GM18519 (cell line): ENCODE measurements around the gene IGSF23.
A peak's percentile ranks its signal among the peaks of the same experiment; 100 is the strongest.

Source experiments
- ATAC-seq: cut with Tn5 transposase; IDR thresholded peaks from one replicate; pipeline ENCODE4 v1.9.1; 2021; ENCODE audit warnings: mild to moderate bottlenecking, moderate library complexity; ENCODE audit not compliant: unreplicated experiment, low FRiP score

Gene IGSF23

DNA sequence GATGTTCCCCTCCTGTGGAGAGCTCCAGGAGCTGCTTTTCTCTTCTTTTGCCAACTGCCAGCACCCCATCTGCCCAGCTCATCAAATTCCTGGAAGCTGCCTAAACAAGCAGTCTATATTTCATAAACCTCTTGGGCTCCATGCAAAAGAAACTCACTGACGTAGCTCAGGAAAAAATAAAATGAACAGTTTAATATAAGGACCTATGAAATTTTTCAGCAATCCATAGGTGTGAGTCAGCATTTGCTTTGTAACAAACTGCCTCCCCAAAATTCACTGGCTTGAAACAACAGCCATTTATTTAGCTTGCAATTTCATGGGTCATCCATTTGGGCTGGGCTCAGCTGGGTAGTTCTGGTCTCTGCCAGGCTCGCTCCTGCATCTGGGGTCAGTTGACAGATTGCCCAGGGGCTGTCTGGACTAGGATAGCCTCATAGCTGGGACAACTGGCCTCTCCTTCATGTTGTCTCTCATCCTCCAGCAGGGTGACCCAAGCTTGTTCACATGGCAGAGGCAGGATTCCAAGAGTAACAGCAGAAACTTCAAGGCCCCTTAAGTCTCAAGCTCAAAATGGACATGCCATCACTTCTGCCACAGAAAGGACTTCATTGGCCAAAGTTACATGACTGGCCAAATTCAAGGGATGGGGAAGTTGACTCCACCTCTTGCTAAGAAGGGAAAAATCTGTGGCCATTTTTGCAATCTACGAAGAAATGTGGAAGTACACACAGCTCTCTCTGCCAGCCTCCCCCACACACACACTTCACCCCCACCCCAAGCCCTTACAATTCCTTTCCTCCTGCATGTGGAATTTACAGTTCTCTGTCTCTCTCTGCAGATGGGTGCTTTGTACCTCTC, 22.4 kb downstream of the IGSF23 start:
- no peak for ATAC-seq

DNA sequence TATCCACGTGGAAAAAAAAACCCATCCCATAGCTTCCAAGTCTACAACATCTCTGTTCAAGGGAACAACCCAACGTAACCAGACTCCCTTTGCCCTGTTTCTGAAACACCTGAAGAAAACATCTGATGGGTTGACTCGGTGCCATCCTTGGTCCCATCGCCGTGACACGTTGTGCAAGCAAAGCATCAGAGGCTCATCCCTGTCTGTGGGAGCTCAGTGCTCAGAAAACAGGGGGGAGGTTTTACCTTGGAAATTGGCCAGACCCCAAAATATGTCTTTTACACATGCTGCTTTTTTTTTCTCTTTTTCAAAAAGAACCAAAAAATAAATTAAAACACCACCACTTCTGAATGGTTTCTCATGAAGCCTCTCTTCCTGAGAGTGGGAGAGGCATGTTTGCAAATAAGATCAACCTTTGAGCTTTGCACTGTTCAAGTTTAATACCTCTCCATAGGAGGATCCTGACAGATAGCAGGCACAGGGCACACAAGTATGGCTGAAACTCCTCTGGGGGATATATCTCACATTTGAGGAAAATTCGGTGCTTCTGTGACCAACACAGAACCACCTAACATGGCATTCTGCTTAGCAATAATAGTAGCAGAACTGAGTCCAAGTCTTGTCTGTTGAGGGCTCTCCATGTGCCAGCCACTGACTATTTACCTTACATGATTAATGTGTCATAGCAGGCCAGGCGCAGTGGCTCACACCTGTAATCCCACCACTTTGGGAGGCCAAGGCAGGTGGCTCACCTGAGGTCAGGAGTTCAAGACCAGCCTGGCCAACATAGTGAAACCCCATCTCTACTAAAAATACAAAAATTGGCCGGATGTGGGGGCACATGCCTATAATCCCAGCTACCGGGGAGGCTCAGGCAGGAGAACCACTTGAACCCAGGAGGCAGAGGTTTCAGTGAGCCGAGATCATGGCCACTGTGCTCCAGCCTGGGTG, 23.4 kb downstream of the IGSF23 start:
- no peak for ATAC-seq

DNA sequence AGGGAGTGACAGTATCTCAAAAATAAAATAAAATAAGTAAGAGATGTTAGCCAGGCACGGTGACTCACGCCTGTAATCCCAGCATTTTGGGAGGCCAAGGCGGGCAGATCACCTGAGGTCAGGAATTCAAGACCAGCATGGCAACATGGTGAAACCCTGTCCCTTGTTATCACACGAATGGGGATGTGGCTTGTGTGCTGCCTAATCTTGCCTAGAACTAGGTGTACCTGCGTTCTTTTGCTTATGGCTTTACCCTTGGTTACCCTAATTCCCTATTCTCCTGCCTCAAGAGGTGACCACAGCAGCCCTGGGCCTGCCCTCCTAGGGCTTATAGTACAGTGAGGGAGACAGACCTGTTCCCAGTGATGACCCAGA, 24.0 kb downstream of the IGSF23 start:
- no peak for ATAC-seq

DNA sequence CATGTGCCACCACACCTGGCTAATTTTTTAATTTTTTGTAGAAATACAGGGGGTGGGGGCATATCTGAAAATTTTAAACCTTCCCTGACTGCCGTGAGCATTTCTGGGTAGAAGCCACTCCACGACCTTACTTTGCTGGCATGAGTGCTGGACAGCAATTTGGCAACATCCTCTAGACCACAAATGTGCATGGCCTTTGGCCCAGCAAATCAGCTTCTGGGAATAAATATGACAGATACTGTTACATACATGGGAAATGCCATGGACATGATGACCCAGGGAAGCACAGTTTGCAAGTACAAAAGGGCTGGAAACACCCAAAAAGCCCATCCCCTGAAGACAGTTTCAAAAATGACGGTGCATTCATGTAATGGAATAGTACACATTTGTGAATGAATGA, 27.2 kb downstream of the IGSF23 start:
- ATAC-seq: no peak

DNA sequence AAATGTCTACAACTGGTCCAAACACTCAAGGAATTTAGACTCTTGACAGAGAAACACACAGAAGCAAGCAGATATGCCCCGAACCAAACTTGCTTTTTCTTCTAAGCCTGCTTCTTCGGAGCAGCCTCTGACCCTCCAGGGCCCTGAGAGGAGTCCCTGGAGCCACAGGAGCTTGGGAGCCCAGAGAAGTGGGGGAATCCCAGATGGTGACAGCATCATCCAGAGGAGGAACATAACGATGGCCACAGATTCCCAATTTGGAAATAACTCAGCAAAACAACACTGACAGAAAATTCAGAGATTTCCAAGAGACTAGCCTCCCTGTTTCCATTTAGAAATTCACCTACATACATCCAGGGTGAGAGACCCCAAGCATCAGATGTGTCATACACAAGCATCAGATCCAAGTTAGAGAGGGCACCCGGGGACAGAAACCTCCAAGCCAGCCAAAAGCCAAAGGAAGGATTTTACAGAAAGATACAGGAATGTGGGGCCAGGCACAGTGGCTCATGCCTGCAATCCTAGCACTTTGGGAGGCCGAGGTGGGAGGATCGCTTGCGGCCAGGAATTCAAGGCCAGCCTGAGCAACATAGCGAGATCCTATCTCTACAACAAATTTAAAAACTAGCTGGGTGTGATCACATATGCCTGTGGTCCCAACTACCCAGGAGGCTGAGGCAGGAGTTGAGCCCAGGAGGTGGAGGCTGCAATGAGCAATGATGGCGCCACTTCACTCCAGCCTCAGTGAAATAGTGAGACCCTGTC, 28.3 kb downstream of the IGSF23 start:
- no peak for ATAC-seq

DNA sequence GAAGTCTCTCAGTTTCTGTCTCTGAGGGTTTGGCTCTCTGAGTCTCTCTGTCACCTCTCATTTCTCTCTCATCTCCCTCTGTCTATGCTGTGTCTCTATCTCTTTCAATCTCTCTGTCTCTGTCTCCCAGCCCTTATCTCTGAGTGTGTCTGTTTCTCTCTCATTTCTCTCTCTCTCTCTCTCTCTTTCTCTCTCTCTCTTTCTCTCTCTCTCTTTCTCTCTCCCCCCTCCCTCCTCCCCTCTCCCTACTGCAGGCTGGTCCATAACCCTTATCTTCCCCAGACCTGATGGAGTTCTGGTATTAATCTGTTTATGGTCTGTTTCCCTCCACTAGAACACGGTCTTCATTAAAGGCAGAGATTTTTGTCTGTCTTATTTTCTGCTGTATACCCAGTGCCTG, 29.0 kb downstream of the IGSF23 start:
- ATAC-seq: no peak

DNA sequence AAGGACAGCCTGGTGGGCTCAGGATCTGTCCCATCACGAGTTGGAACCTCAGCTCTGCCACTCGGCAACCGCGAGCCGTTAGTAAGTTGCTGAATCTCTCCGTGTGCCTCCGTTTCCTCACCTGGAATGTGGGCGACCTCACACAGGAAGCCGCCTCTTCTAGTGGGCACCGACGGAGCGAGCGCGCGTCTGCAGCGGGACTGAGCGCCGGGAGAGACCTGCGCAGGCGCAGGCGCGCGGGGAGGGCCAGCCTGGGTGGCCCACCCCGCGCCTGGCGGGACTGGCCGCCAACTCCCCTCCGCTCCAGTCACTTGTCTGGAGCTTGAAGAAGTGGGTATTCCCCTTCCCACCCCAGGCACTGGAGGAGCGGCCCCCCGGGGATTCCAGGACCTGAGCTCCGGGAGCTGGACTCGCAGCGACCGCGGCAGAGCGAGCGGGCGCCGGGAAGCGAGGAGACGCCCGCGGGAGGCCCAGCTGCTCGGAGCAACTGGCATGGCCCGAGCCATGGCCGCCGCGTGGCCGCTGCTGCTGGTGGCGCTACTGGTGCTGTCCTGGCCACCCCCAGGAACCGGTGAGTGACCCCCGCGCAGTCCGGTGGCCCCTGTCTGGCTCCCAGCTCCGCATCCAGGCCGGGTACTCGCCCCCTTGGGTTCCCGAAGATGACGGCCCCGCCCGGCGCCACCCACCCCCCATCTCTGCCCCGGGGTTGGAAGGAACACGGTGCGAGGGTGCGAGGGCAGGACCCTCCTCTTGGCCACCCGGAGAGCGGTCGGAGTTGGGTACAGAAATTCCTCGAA, 30.4 kb downstream of the IGSF23 start, which contains the start of gene PVR:
TSS of gene PVR (plus strand) at position 306 of the 797 bp plus-strand sequence. CDS start at position 493, 187 bp downstream.
- no peak for ATAC-seq

DNA sequence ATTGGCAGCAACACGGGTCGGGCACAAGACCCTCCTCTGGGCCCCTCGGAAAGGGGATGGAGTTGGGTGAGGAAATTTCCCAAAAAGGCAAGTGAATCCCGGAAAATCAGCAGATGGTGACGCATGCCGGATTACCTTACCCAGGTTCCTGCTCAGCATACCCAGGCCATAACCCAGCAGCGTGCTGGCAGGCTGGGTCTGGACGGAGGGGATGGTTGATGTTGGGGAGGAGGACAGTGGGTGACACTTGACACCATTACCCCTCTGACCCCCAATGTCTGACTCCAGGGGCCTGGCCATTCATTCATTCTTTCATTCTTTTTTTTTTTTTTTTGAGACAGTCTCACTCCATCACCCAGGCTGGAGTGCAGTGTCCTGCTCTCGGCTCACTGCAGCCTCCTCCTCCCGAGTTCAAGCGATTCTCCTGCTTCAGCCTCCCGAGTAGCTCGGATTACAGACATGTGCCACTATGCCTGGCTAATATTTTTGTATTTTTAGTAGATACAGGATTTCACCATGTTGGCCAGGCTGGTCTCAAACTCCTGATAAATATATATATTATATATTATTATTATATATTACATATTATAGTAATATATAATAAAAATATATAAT, 31.1 kb downstream of the IGSF23 start:
- no peak for ATAC-seq

DNA sequence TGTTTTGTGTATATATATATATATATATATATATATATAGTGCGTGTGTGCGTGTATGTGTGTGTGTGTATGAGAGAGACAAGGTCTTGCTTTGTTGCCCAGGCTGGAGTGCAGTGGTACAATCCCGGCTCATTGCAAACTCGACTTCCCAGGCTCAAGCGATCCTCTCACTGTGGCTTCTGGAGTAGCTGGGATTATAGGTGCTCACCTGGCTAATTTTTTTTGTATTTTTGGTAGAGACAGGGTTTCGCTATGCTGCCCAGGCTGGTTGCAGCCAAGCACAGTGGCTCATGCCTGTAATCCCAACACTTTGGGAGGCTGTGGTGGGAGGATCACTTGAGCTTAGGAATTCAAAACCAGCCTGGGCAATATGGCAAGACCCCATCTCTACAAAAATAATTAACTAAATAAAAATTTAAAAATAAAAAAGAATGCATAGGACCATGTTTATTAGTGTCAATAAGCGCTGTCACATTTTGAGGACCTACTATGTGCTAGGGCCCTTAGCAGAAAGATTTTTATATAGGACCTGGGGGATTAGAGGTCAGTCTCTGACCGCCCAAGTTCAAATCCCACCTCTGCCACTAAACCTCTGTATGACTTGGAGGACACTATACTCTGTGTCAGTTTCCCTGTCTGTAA, 32.2 kb downstream of the IGSF23 start:
- ATAC-seq: no peak

DNA sequence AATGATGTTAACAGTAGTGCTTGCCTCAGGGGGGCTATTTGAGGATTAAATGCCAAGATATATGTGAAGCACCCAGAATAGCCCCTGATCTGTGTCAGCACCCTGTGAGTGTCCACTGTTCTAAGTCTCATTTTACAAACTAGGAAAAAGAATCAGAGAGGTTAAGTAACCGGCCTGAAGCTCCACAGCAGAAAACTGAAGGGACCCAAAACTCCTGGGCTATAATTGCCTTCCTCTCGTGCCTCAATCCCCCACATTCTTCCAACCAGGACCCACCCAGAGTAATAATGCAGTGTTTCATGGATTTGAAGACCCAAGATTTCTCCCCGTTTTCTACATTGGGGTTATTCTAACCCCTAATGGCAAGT, 32.7 kb downstream of the IGSF23 start:
- no peak for ATAC-seq

DNA sequence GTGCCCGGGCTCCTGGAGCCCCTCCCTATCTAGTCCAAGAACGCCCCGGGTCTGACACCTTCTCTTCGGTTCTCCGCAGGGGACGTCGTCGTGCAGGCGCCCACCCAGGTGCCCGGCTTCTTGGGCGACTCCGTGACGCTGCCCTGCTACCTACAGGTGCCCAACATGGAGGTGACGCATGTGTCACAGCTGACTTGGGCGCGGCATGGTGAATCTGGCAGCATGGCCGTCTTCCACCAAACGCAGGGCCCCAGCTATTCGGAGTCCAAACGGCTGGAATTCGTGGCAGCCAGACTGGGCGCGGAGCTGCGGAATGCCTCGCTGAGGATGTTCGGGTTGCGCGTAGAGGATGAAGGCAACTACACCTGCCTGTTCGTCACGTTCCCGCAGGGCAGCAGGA, 33.8 kb downstream of the IGSF23 start:
- ATAC-seq: no peak

DNA sequence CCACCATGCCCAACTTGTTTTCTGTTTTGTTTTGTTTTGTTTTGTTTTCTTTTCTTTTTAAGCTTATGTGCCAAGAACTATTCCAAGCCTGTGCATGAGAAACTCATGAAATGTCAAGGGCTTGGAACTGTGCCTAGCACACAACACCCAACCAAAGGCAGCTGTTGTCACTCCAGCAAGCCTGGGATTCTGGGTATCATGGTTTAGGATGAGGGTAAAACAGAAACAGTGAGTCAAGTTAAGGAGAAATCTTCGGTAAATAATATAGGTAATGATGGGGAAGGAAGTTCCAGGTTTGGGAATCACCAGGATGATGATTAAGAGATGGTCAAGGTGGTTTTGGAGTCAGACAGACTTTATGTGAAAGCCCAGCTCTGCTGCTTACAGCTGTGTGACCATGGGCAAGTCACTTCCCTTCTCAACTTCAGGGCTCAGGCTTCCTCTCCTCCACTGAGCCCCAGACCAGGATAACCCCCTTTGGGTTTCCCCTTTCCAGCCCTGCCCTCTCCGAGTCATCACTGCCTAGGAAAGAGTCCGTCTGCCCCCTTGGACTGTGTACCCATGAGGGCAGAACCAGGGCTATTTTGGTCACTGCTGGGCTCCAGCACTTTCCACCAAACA, 35.4 kb downstream of the IGSF23 start:
- no peak for ATAC-seq

DNA sequence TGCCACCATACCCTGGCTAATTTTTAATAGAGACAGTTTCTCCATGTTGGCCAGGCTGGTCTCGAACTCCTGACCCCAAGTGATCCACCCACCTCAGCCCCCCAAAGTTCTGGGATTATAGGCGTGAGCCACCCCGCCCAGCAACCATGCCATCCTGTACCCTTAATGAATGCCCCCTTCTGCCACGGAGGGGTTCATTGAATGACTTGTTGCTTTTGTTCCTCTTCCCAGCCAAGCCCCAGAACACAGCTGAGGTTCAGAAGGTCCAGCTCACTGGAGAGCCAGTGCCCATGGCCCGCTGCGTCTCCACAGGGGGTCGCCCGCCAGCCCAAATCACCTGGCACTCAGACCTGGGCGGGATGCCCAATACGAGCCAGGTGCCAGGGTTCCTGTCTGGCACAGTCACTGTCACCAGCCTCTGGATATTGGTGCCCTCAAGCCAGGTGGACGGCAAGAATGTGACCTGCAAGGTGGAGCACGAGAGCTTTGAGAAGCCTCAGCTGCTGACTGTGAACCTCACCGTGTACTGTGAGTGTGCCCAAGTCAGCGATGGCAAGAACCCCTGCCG, 36.3 kb downstream of the IGSF23 start:
- ATAC-seq: no peak

DNA sequence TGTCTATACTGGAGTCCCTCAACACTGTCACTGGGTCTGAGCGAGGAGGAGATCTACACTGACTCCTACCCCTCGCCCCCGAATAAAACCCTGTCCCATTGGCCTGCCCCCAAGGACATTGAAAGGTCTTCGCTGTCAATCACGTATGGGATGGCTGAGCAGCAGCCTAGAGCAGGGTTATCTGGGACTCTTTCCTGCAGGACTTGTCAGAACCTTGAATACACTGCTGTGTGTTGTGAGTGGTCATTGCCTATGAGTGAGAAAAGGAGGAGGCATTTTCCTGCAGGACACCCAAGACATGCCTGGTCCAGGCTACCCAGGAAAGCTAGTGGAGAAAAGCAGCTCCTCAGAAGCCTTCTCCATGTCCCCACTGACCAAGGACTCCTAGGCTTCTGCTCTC, 40.0 kb downstream of the IGSF23 start:
- no peak for ATAC-seq

DNA sequence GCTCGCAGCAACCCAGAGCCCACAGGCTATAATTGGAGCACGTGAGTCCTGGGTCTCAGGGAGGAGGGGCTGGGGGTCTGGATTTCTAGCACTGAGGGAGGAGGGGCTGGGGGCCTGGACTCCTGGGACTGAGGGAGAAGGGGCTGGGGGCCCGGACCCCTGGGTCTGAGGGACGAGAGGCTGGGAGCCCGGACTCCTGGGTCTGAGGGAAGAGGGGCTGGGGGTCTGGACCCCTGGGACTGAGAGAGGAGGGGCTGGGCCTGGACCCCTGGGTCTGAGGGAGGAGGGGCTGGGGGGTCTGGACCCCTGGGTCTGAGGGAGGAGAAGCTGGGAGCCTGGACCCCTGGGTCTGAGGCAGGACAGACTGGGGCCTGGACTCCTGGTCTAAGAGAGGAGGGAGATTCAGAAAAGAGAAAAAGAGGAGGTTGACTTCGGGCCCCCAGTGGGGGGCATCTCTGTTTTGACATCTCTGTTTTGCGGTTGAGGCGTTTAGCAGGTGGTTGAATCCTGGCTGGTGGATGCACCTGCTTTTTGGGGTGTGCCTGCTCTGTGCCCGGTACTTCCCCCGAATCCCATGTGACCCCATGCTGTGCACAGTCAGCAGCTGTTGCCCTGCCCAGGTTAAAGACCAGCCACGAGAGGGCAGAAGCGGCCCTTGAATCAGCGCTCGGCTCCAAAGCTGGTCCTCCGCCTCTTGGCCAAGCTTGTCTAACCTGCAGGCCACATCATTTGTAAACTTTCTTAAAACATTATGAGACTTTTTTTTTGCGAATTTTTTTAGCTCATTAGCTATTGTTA, 40.8 kb downstream of the IGSF23 start:
- ATAC-seq: peak; percentile 39

DNA sequence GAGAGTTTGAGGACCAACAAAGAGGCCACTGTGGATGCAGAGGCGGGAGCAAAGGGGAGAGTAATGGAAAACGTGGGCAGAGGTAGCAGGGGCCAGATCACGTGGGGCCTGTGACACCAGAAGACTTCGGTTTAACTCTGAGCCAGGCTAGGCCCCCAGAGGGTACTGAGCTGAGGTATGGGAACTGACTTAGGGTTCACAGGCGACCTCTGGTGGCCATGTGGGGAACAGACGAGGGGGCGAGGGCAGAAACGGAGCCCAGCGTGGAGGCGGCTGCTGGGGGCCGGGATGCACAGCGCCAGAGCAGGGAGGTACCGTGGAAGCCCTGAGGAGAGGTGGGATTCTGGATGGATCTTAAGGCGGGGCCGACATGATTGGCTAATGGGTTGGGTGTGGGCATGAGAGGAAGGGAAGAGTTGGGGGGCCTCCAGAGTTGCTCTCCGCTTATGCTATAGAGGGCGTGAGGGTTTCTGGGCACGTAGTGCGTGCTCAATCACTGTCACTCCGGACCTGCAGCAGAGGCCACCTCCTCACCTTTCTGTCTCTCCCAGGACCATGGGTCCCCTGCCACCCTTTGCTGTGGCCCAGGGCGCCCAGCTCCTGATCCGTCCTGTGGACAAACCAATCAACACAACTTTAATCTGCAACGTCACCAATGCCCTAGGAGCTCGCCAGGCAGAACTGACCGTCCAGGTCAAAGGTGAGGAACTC, 44.0 kb downstream of the IGSF23 start:
- no peak for ATAC-seq
